HepG2 (cell line): ENCODE results near the gene SLC39A10. TPM values are rescaled to one million over a fixed set of nuclear protein-coding genes. Genes with fewer than 3 reads are reported as not detected.

Experiments
- CHD2 ChIP-seq: IDR thresholded peaks from 2 replicates; pipeline ENCODE4 v1.6.1; 2011; ENCODE audit warnings: low read depth, low read length, improper control_type of control experiment
- ELF3 ChIP-seq: IDR thresholded peaks from 2 replicates; pipeline ENCODE4 v1.6.1; 2016; ENCODE audit warnings: missing genetic modification reagents, missing compliant biosample characterization
- GMEB1 ChIP-seq: sonication (generic); formaldehyde crosslinking; IDR thresholded peaks from 2 replicates; pipeline ENCODE4 v1.5.1; 2020; ENCODE audit warnings: missing genetic modification reagents, mild to moderate bottlenecking, borderline replicate concordance
- HOXA7 ChIP-seq: sonication (generic); formaldehyde crosslinking; IDR thresholded peaks from 2 replicates; pipeline ENCODE4 v1.8.1; 2022; ENCODE audit warnings: mild to moderate bottlenecking, missing genetic modification reagents, moderate library complexity
- MAZ ChIP-seq, 2 experiments: sonication (generic) in 1 of 2; formaldehyde crosslinking in 1 of 2; IDR thresholded peaks; 2 replicates each; pipeline versions ENCODE4 v1.5.0 to v1.6.1; 2012 to 2020; ENCODE audit warnings: low read depth in 2 of 2, mild to moderate bottlenecking in 2 of 2, borderline replicate concordance in 1 of 2, improper control_type of control experiment in 1 of 2, low read length in 1 of 2, missing genetic modification reagents in 1 of 2, moderate library complexity in 1 of 2
- MTF1 ChIP-seq: sonication (generic); formaldehyde crosslinking; IDR thresholded peaks from 2 replicates; pipeline ENCODE4 v1.5.0; 2020; ENCODE audit warnings: missing genetic modification reagents
- PHF8 ChIP-seq: sonication (generic); formaldehyde crosslinking; IDR thresholded peaks from 2 replicates; pipeline ENCODE4 v1.5.0; 2020; ENCODE audit warnings: missing genetic modification reagents
- PLSCR1 ChIP-seq: sonication (generic); formaldehyde crosslinking; IDR thresholded peaks from 2 replicates; pipeline ENCODE4 v1.5.0; 2020; ENCODE audit warnings: missing genetic modification reagents, mild to moderate bottlenecking, borderline replicate concordance
- SALL1 ChIP-seq: sonication (generic); formaldehyde crosslinking; IDR thresholded peaks from 2 replicates; pipeline ENCODE4 v1.8.0; 2022; ENCODE audit warnings: mild to moderate bottlenecking, missing genetic modification reagents
- SALL2 ChIP-seq: sonication (generic); formaldehyde crosslinking; IDR thresholded peaks from 2 replicates; pipeline ENCODE4 v1.8.1; 2023; ENCODE audit warnings: mild to moderate bottlenecking, missing genetic modification reagents, inconsistent platforms
- ZBTB1 ChIP-seq: sonication (generic); formaldehyde crosslinking; IDR thresholded peaks from 2 replicates; pipeline ENCODE4 v1.4.0; 2020; ENCODE audit warnings: missing genetic modification reagents, borderline replicate concordance
- ZFP1 ChIP-seq: IDR thresholded peaks from 2 replicates; pipeline ENCODE4 v1.6.1; 2016
- ZFP37 ChIP-seq: sonication (generic); formaldehyde crosslinking; IDR thresholded peaks from 2 replicates; pipeline ENCODE4 v1.4.0; 2020; ENCODE audit warnings: missing genetic modification reagents, borderline replicate concordance
- ZHX1 ChIP-seq: sonication (generic); formaldehyde crosslinking; IDR thresholded peaks from 2 replicates; pipeline ENCODE4 v1.8.1; 2022; ENCODE audit warnings: low read depth, mild to moderate bottlenecking, missing genetic modification reagents
- ZNF263 ChIP-seq: sonication (generic); formaldehyde crosslinking; IDR thresholded peaks from 2 replicates; pipeline ENCODE4 v1.4.0; 2020; ENCODE audit warnings: missing genetic modification reagents
- ZNF451 ChIP-seq: sonication (generic); formaldehyde crosslinking; IDR thresholded peaks from 2 replicates; pipeline ENCODE4 v1.5.0; 2020; ENCODE audit warnings: mild to moderate bottlenecking, missing genetic modification reagents
- ZNF513 ChIP-seq: sonication (generic); formaldehyde crosslinking; conservative IDR thresholded peaks from 2 replicates; pipeline ENCODE4 v1.5.0; 2020; ENCODE audit warnings: missing genetic modification reagents
- ZNF598 ChIP-seq: sonication (generic); formaldehyde crosslinking; IDR thresholded peaks from 2 replicates; pipeline ENCODE4 v1.5.1; 2020; ENCODE audit warnings: mild to moderate bottlenecking, missing genetic modification reagents, borderline replicate concordance
- ZNF614 ChIP-seq: IDR thresholded peaks from 2 replicates; pipeline ENCODE4 v1.6.1; 2018; ENCODE audit warnings: missing biosample characterization, missing genetic modification reagents, inconsistent platforms, borderline replicate concordance
- ZNF678 ChIP-seq: sonication (generic); formaldehyde crosslinking; IDR thresholded peaks from 2 replicates; pipeline ENCODE4 v1.4.0; 2020; ENCODE audit warnings: mild to moderate bottlenecking, missing genetic modification reagents
- ZNF780A ChIP-seq: sonication (generic); formaldehyde crosslinking; IDR thresholded peaks from 2 replicates; pipeline ENCODE4 v1.8.0; 2022; ENCODE audit warnings: mild to moderate bottlenecking, missing genetic modification reagents, moderate library complexity
- ZNF850 ChIP-seq: sonication (generic); formaldehyde crosslinking; conservative IDR thresholded peaks from 2 replicates; pipeline ENCODE4 v1.9.0; 2021; ENCODE audit warnings: mild to moderate bottlenecking, missing genetic modification reagents
- polyA plus RNA-seq, 8 experiments: library from polyadenylated mRNA; depleted of rRNA in 3 of 8; stranded (reverse) in 7 of 8; unstranded in 1 of 8; fragments of >200 nt; fragmentation: Illumina TruSeq in 4 of 8; extraction: Trizol in 4 of 8; gene quantifications; 2 replicates each; pipeline versions ENCODE4 v1.2.1 to v1.2.3, GENCODE V29; 2011 to 2016; ENCODE audit warnings: low read depth in 4 of 8, missing spikeins in 1 of 8, mixed read lengths in 1 of 8; ENCODE audit not compliant: insufficient read depth in 1 of 8
- total RNA-seq, 5 experiments: library from RNA; depleted of rRNA; stranded (reverse); fragments of >200 nt; fragmentation: Illumina TruSeq; extraction: Trizol; gene quantifications; 2 replicates each; pipeline ENCODE4 v1.2.3, GENCODE V29; 2016; ENCODE audit warnings: low read depth in 1 of 5

The SLC39A10 gene
- total and polyA plus RNA-seq, 2 of the 13 experiments (the other 11 are each of a cell fraction or from before 2014, with no cell fraction given): 13.2 to 21.0 TPM

- TF ChIP-seq ZHX1 (CRISPR knock-in tag): no peak; the same call in 1 of the 2 replicates
- TF ChIP-seq CHD2: 0 out of 2 replicates have a peak, but pooled peaks have one; percentile 29
- TF ChIP-seq HOXA7 (CRISPR knock-in tag): no peak
- peak; percentile 78 for TF ChIP-seq PHF8
- no peak for TF ChIP-seq ZBTB1
- TF ChIP-seq ZNF451 (CRISPR knock-in tag): 0 out of 2 replicates have a peak, but pooled peaks have one; percentile 45
- peak; percentile 18; the same call in 1 of the 2 replicates for TF ChIP-seq ZNF614 (CRISPR knock-in tag)
- peak; percentile 81; the same call in 1 of the 2 replicates for TF ChIP-seq ZNF850 (CRISPR knock-in tag)
- TF ChIP-seq ZFP1 (CRISPR knock-in tag): no peak
- peak; percentile 81; the same call in 1 of the 2 replicates for TF ChIP-seq ZNF780A (CRISPR knock-in tag)
- peak; percentile 58; the same call in 1 of the 2 replicates for TF ChIP-seq SALL2 (CRISPR knock-in tag)
- TF ChIP-seq MTF1: peak; percentile 100
- peak; percentile 41 for TF ChIP-seq ELF3 (CRISPR knock-in tag)
- TF ChIP-seq ZFP37 (CRISPR knock-in tag): no peak
- no peak for TF ChIP-seq ZNF263 (CRISPR knock-in tag)
- TF ChIP-seq ZNF678 (CRISPR knock-in tag): no peak
- no peak; the same call in 1 of the 2 replicates for TF ChIP-seq MAZ (IDR thresholded peaks at IDR 0.05; ENCODE audit: borderline replicate concordance, low read depth, low read length)
- TF ChIP-seq MAZ (CRISPR knock-in tag; IDR thresholded peaks at IDR 0.05; ENCODE audit: low read depth): no peak; the same call in none of the 2 replicates
- peak; percentile 95; the same call in 1 of the 2 replicates for TF ChIP-seq ZNF598
- no peak for TF ChIP-seq PLSCR1 (CRISPR knock-in tag)
- peak; percentile 73 for TF ChIP-seq SALL1 (CRISPR knock-in tag)
- no peak for TF ChIP-seq ZNF513 (CRISPR knock-in tag)
- peak; percentile 68; the same call in 1 of the 2 replicates for TF ChIP-seq GMEB1 (CRISPR knock-in tag)
Measured at GRCh38 chr2:195656859-195657633, at the start of gene SLC39A10 (continued).
